ENCODE data around the gene ANKRD40CL. TPM values are rescaled to one million over a fixed set of nuclear protein-coding genes. Genes with fewer than 3 reads are reported as not detected.

The ANKRD40CL gene
- total RNA-seq, 1 experiment from 2014 or later = not detected

GRCh38 chr17:50769884-50770283, 2.6 kb upstream of the ANKRD40CL start:
- Histone ChIP-seq H3K56ac (ENCODE audit: insufficient read length, low read depth, low read length) (no peak overlapping the region), H2BK120ac (ENCODE audit: low read depth, low read length, poor library complexity, severe bottlenecking) (no peak overlapping the region), H3K4me1 (ENCODE audit: insufficient read depth, low read length) (no peaks in the 10 kb centered on the region), H4K20me1 (ENCODE audit: control insufficient read depth, insufficient read depth, insufficient read length) (no peaks in the 10 kb centered on the region), H3T11ph (ENCODE audit: low read length) (no peak overlapping the region), H3K9ac (ENCODE audit: extremely low read depth, insufficient read length, low read length) (no peak overlapping the region), H4K5ac (ENCODE audit: insufficient read length, low read depth, low read length) (no peak overlapping the region), H3K9me3 (ENCODE audit: control insufficient read depth, low read depth, low read length) (no peaks in the 10 kb centered on the region), H2BK5ac (ENCODE audit: insufficient read length, low read length) (no peak overlapping the region), H2BK12ac (ENCODE audit: insufficient read length, low read depth, low read length) (no peak overlapping the region), H4K91ac (ENCODE audit: insufficient read length, low read depth, low read length) (no peak overlapping the region), H2BK15ac (ENCODE audit: low read depth, low read length) (no peak overlapping the region), H2AK5ac (ENCODE audit: insufficient read length, low read length) (no peak overlapping the region), H3K27me3 (ENCODE audit: insufficient read depth, low read length) (no peaks in the 10 kb centered on the region), H3K18ac (ENCODE audit: insufficient read length, low read depth, low read length) (no peak overlapping the region), H3K4ac (ENCODE audit: low read depth, low read length) (no peak overlapping the region), H3K4me2 (ENCODE audit: insufficient read depth, insufficient read length, low read length) (no peak overlapping the region), H2BK20ac (ENCODE audit: low read depth, low read length, poor library complexity, severe bottlenecking) (no peak overlapping the region), H3K14ac (ENCODE audit: insufficient read depth, low read length) (no peak overlapping the region), H4K8ac (replicated peaks; ENCODE audit: insufficient read length, low read depth, low read length) (no peak overlapping the region), H3K79me1 (ENCODE audit: insufficient read depth, low read depth, low read length, poor library complexity, severe bottlenecking) (no peaks in the 10 kb centered on the region), H3K79me2 (ENCODE audit: insufficient read depth, low read length) (no peaks in the 10 kb centered on the region), H3K27ac (ENCODE audit: insufficient read length, low read depth, low read length) (no peak overlapping the region), H3K23me2 (ENCODE audit: insufficient read length, low read depth, low read length, poor library complexity, severe bottlenecking) (no peaks in the 10 kb centered on the region), H3K23ac (ENCODE audit: insufficient read length, low read depth, low read length) (no peak overlapping the region), H2AFZ (ENCODE audit: low read length) (no peak overlapping the region)
- no peak for TF ChIP-seq CTCF (conservative IDR thresholded peaks at IDR 0.05)
- no peak overlapping the region for H3K4me3 Mint-ChIP-seq
- no peaks in the 10 kb centered on the region for H3K27me3 Mint-ChIP-seq (ENCODE audit: low read depth)
- H3K27ac Mint-ChIP-seq = peak overlapping the region in 1 of 3 experiments; percentile 62; a peak in 1 of 7 replicates
- WGBS (ENCODE audit: extremely low coverage, insufficient read length, low lambda C conversion rate) = no CpG with 5 or more reads among the region's 8 CpGs
- H3K4me1 Mint-ChIP-seq = peaks cover 6 to 12% of the 10 kb centered on the region in 2 experiments
- peak; percentile 12 for DNase-seq
- H3K9me3 Mint-ChIP-seq = no peaks in the 10 kb centered on the region
- no peaks in the 10 kb centered on the region for H3K36me3 Mint-ChIP-seq (ENCODE audit: insufficient read depth in 1 of 3, low read depth in 3 of 3)

Data from H9 (cell line).